GF-D8 (cell line): ENCODE results near the gene SARM1.
A peak's percentile ranks its signal among the peaks of the same experiment; 100 is the strongest.
"Not testable (repeated sequence)": the region's sequence is repeated elsewhere in the genome, so short reads cannot be mapped to it uniquely, and the experiment has no call there.

Experiments
- DNase-seq: peaks from one replicate; lab custom pipeline; 2025; lab: John Stamatoyannopoulos, UW

SARM1 gene

GRCh38 chr17:28371245-28372202 is at the start of gene SARM1:
Gene SARM1 (plus strand): TSS chr17:28371694. CDS start chr17:28372033, 339 bp downstream.
- DNase-seq: no peak

GRCh38 chr17:28324267-28324745 is 47.2 kb upstream of the SARM1 start:
- no peak for DNase-seq

- no peak for DNase-seq
Measured at GRCh38 chr17:28324781-28325180, 46.7 kb upstream of the SARM1 start.

GRCh38 chr17:28325211-28325610 is 46.3 kb upstream of the SARM1 start:
- DNase-seq: no peak

- DNase-seq: no peak
Measured at GRCh38 chr17:28326114-28326513, 45.4 kb upstream of the SARM1 start.

GRCh38 chr17:28327031-28327607 is 44.4 kb upstream of the SARM1 start:
- DNase-seq: no peak

GRCh38 chr17:28327709-28328108 is 43.8 kb upstream of the SARM1 start:
- DNase-seq: no peak

GRCh38 chr17:28328325-28328724 is 43.2 kb upstream of the SARM1 start:
- DNase-seq: no peak

GRCh38 chr17:28330671-28331070 is 40.8 kb upstream of the SARM1 start:
- no peak for DNase-seq

- no peak for DNase-seq
Measured at GRCh38 chr17:28331891-28332420, 39.5 kb upstream of the SARM1 start.

- no peak for DNase-seq
Measured at GRCh38 chr17:28333083-28333746, 38.3 kb upstream of the SARM1 start.

- peak; percentile 17 for DNase-seq
Measured at GRCh38 chr17:28334171-28334570, 37.3 kb upstream of the SARM1 start.

- no peak for DNase-seq
Measured at GRCh38 chr17:28334666-28335200, 36.8 kb upstream of the SARM1 start.

- peak; percentile 90 for DNase-seq
Measured at GRCh38 chr17:28335201-28335958, 36.1 kb upstream of the SARM1 start, which contains the start of the genes IFT20 and TNFAIP1. Gene IFT20 (minus strand): TSS chr17:28335472. CDS start chr17:28331985, 3,487 bp downstream. Gene TNFAIP1 (plus strand): TSS chr17:28335761. CDS start chr17:28339522, 3,761 bp downstream.

GRCh38 chr17:28335959-28336871 is 35.3 kb upstream of the SARM1 start:
- no peak for DNase-seq

GRCh38 chr17:28338056-28338768 is 33.3 kb upstream of the SARM1 start:
- DNase-seq: no peak

GRCh38 chr17:28338769-28339212 is 32.7 kb upstream of the SARM1 start:
- DNase-seq: not testable (repeated sequence)

- DNase-seq: no peak
Measured at GRCh38 chr17:28339431-28339830, 32.1 kb upstream of the SARM1 start.

GRCh38 chr17:28340374-28340773 is 31.1 kb upstream of the SARM1 start:
- DNase-seq: no peak
